Neural cell (in vitro differentiated cells): Measurements from ENCODE around the gene SLC6A4. TPM values are rescaled to one million over a fixed set of nuclear protein-coding genes. Genes with fewer than 3 reads are reported as not detected.

Experiments used
- H2AFZ ChIP-seq: fragments of 200-600, 300-800 bp; sonication (generic), shearing (Covaris generic); 2 replicates; pipeline ENCODE4 v1.6.0; 2014; ENCODE audit warnings: low read depth, mild to moderate bottlenecking, antibody characterized with exemption, low read length, moderate library complexity
- H3F3A ChIP-seq: fragments of 200-600 bp; shearing (Covaris generic); 2 replicates; pipeline ENCODE4 v1.6.1; 2016; ENCODE audit warnings: mild to moderate bottlenecking, moderate library complexity, mixed read lengths, antibody characterized with exemption, low read length; ENCODE audit not compliant: insufficient read depth, poor library complexity, severe bottlenecking
- H3K27ac ChIP-seq: fragments of 200-600, 300-800 bp; sonication (generic), shearing (Covaris generic); 2 replicates; pipeline ENCODE4 v1.5.1; 2014; ENCODE audit warnings: mild to moderate bottlenecking, low read length, moderate library complexity
- H3K27me3 ChIP-seq: fragments of 300-800, 200-600 bp; sonication (generic), shearing (Covaris generic); 2 replicates; pipeline ENCODE4 v1.6.0; 2014; ENCODE audit warnings: mild to moderate bottlenecking, low read depth, low read length, moderate library complexity; ENCODE audit not compliant: insufficient read depth
- H3K36me3 ChIP-seq: fragments of 300-800, 200-600 bp; sonication (generic), shearing (Covaris generic); 2 replicates; pipeline ENCODE4 v1.5.1; 2014; ENCODE audit warnings: mild to moderate bottlenecking, antibody characterized with exemption, low read length, moderate library complexity; ENCODE audit not compliant: insufficient read depth
- H3K4me2 ChIP-seq: fragments of 300-800, 200-600 bp; sonication (generic), shearing (Covaris generic); 2 replicates; pipeline ENCODE4 v1.6.0; 2014; ENCODE audit warnings: mild to moderate bottlenecking, low read length
- H3K4me3 ChIP-seq: fragments of 300-800, 200-600 bp; sonication (generic), shearing (Covaris generic); 2 replicates; pipeline ENCODE4 v1.5.1; 2014; ENCODE audit warnings: mild to moderate bottlenecking, low read length, moderate library complexity
- H3K79me2 ChIP-seq: fragments of 200-600 bp; shearing (Covaris generic); replicated peaks from 2 replicates; pipeline ENCODE4 v1.6.0; 2014; ENCODE audit warnings: mild to moderate bottlenecking, low read length, moderate library complexity; ENCODE audit not compliant: insufficient read depth
- H3K9ac ChIP-seq: fragments of 300-800, 200-600 bp; sonication (generic), shearing (Covaris generic); 2 replicates; pipeline ENCODE4 v1.6.1; 2016; ENCODE audit warnings: mild to moderate bottlenecking, low read length, mixed read lengths
- H3K9me2 ChIP-seq: fragments of 200-600 bp; shearing (Covaris generic); 2 replicates; pipeline ENCODE4 v1.6.1; 2016; ENCODE audit warnings: mild to moderate bottlenecking, low read length, mixed read lengths; ENCODE audit not compliant: insufficient read depth
- H3K9me3 ChIP-seq: fragments of 200-600, 300-800 bp; sonication (generic), shearing (Covaris generic); 2 replicates; pipeline ENCODE4 v1.6.1; 2016; ENCODE audit warnings: mild to moderate bottlenecking, mixed run types, low read length, moderate library complexity, mixed read lengths
- H4K20me1 ChIP-seq: fragments of 200-600 bp; shearing (Covaris generic); 2 replicates; pipeline ENCODE4 v1.6.1; 2016; ENCODE audit warnings: mild to moderate bottlenecking, mixed run types; ENCODE audit not compliant: insufficient read depth
- CTCF ChIP-seq: fragments of 450-650 bp; IDR thresholded peaks from 2 replicates; pipeline ENCODE4 v1.5.1; 2014; ENCODE audit warnings: antibody characterized with exemption, mild to moderate bottlenecking, moderate library complexity; ENCODE audit not compliant: poor library complexity, severe bottlenecking
- EP300 ChIP-seq: fragments of 450-650 bp; conservative IDR thresholded peaks from 2 replicates; pipeline ENCODE4 v1.6.1; 2014; ENCODE audit warnings: antibody characterized with exemption, mild to moderate bottlenecking, moderate library complexity; ENCODE audit not compliant: poor library complexity, severe bottlenecking
- EZH2 ChIP-seq: fragments of 200-600, 300-800 bp; shearing (Covaris generic), sonication (generic); IDR thresholded peaks from 2 replicates; pipeline ENCODE4 v1.6.1; 2014; ENCODE audit warnings: antibody characterized with exemption, low read length, borderline replicate concordance, mild to moderate bottlenecking; ENCODE audit not compliant: insufficient read depth, poor library complexity, severe bottlenecking
- MXI1 ChIP-seq: fragments of 450-650 bp; conservative IDR thresholded peaks from 2 replicates; pipeline ENCODE4 v1.6.1; 2014; ENCODE audit warnings: antibody characterized with exemption, mild to moderate bottlenecking; ENCODE audit not compliant: poor library complexity, severe bottlenecking
- POLR2AphosphoS5 ChIP-seq: IDR thresholded peaks from 2 replicates; pipeline ENCODE4 v1.6.1; 2012
- RAD21 ChIP-seq: fragments of 450-650 bp; conservative IDR thresholded peaks from 2 replicates; pipeline ENCODE4 v1.6.1; 2014; ENCODE audit warnings: antibody characterized with exemption, mild to moderate bottlenecking, moderate library complexity
- REST ChIP-seq: IDR thresholded peaks from 2 replicates; pipeline ENCODE4 v1.6.1; 2012; ENCODE audit warnings: borderline replicate concordance
- SMC3 ChIP-seq: fragments of 450-650 bp; conservative IDR thresholded peaks from 2 replicates; pipeline ENCODE4 v1.6.1; 2014; ENCODE audit warnings: antibody characterized with exemption, mild to moderate bottlenecking, moderate library complexity; ENCODE audit not compliant: poor library complexity
- TAF1 ChIP-seq: IDR thresholded peaks from 2 replicates; pipeline ENCODE4 v1.6.1; 2012; ENCODE audit warnings: low read depth
- polyA plus RNA-seq: library from polyadenylated mRNA; depleted of rRNA; stranded (reverse); fragments of >200 nt; gene quantifications from 2 replicates; pipeline ENCODE4 v1.2.3, GENCODE V29; 2014

Gene SLC6A4
- polyA plus RNA-seq, 1 donor from 2014 or later = 1.1 TPM

- H3K9me3 ChIP-seq = no peaks in the 10 kb centered on the region
- no peak overlapping the region for H3K27ac ChIP-seq
- H3K36me3 ChIP-seq = no peaks in the 10 kb centered on the region
- H3K79me2 ChIP-seq = no peaks in the 10 kb centered on the region
- no peaks in the 10 kb centered on the region for H3F3A ChIP-seq
- H3K9me2 ChIP-seq = no peaks in the 10 kb centered on the region
- no peak overlapping the region for H3K4me3 ChIP-seq
- H2AFZ ChIP-seq = no peak overlapping the region
- H4K20me1 ChIP-seq = no peaks in the 10 kb centered on the region
- H3K9ac ChIP-seq = no peak overlapping the region
- TF ChIP-seq MXI1 = no peak
- TF ChIP-seq TAF1 = no peak
- no peak for TF ChIP-seq SMC3
- no peak for TF ChIP-seq REST
- no peak for TF ChIP-seq RAD21
- no peak for TF ChIP-seq EZH2
- TF ChIP-seq CTCF = no peak
- TF ChIP-seq POLR2AphosphoS5 = no peak
- no peak overlapping the region for H3K4me2 ChIP-seq
- H3K27me3 ChIP-seq = peaks cover 12% of the 10 kb centered on the region
Measured at GRCh38 chr17:30229012-30229411, 6.5 kb downstream of the SLC6A4 start.

GRCh38 chr17:30228011-30228410, 7.5 kb downstream of the SLC6A4 start:
- Histone ChIP-seq H3F3A (no peaks in the 10 kb centered on the region), H2AFZ (no peak overlapping the region), H3K9me3 (no peaks in the 10 kb centered on the region), H3K79me2 (no peaks in the 10 kb centered on the region), H3K36me3 (no peaks in the 10 kb centered on the region), H3K4me2 (no peak overlapping the region), H3K27ac (no peak overlapping the region), H3K27me3 (peaks cover 2% of the 10 kb centered on the region), H4K20me1 (no peaks in the 10 kb centered on the region), H3K9ac (no peak overlapping the region), H3K9me2 (no peaks in the 10 kb centered on the region), H3K4me3 (no peak overlapping the region)
- TF ChIP-seq POLR2AphosphoS5 (no peak), MXI1 (no peak), REST (no peak), CTCF (no peak), SMC3 (no peak), TAF1 (no peak), RAD21 (no peak), EP300 (no peak), EZH2 (no peak)
